Activated T-helper 1 cell treated with Interleukin-2 at 50 U/mL for 16 hours (primary cell): ENCODE results near the gene CAPN9.
"Not testable (repeated sequence)": the region's sequence is repeated elsewhere in the genome, so short reads cannot be mapped to it uniquely, and the experiment has no call there.

Experiments used
- DNase-seq: peaks from one replicate; pipeline ENCODE4 v3.0.0-alpha.2; 2020; ENCODE audit warnings: low read depth

The CAPN9 gene

GRCh38 chr1:230711245-230711644, 35.9 kb upstream of the CAPN9 start:
- no peak for DNase-seq

GRCh38 chr1:230712470-230712942, 34.7 kb upstream of the CAPN9 start:
- no peak for DNase-seq

DNA sequence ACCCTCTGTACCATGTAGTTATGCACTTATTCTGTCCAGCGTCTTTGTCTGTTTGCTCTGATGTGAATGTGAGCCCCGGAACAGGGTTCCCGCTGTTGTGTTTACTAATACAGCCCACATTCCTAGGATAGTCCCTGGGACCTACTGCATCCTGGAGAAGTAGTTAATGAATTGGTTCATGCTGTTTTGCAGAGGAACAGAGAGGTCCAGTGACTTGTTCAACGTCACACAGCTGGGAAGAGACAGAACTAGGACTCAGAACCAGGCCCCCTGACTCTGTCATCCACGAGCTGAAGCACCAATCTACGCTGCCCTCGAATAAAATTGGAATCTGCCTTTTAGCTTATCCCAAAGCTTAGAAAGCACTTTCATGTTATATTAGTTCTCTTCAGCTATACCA, 34.0 kb upstream of the CAPN9 start:
- no peak for DNase-seq

DNA sequence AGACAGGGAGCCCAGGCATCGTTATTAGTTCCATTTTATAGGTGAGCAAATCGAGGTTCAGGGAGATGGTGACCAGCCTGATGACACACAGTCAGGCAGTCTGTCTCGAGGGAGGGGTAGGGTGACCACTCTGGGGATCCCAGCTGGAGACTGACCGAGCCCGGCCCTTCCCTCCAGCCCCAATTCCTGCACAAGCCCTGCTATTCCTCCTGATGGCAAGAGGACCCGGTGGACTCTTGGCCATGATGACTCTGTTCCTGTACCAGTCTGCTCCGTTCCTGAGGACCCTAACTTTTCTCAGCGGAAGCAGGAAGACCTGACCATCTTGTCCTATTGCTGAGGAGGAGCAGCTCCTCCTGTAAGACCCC, 33.7 kb upstream of the CAPN9 start:
- DNase-seq = no peak

- no peak for DNase-seq
Measured at GRCh38 chr1:230713915-230714764, 33.0 kb upstream of the CAPN9 start, which contains the start of gene AGT. TSS of gene AGT (minus strand) at chr1:230714122. CDS start at chr1:230710823, 3,299 bp downstream.

DNA sequence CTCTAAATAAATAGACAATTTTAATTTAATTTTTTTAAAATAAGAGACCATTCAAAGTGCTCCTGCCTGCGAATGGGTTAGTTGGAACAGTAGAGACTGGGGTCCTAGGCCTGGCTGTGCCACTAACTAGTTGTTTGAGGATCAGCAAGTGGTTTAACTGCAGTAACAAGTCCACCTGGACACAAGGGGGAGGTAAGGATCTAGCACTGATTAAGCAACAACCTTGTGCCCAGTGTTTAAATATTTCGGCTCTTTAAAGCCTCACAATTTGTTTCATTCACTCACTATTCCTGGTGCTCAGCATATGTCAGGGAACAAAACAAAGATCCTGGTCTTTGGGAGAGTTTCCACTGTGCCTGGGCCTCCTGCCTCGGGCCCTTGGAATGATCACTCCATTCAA, 31.7 kb upstream of the CAPN9 start:
- no peak for DNase-seq

DNA sequence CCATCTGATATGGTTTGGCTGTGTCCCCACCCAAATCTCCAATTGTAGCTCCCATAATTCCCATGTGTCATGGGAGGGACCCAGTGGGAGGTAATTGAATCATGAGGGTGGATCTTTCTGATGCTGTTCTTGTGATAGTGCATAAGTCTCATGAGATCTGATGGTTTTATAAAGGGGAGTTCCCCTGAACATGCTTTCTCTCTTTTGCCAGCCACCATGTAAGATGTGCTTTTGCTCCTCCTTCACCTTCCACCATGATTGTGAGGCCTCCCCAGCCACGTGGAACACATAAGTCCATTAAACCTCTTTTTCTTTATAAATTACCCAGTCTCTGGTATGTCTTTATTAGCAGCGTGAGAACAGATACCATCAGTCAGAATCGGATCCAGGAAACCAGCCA, 30.7 kb upstream of the CAPN9 start:
- not testable (repeated sequence) for DNase-seq

DNA sequence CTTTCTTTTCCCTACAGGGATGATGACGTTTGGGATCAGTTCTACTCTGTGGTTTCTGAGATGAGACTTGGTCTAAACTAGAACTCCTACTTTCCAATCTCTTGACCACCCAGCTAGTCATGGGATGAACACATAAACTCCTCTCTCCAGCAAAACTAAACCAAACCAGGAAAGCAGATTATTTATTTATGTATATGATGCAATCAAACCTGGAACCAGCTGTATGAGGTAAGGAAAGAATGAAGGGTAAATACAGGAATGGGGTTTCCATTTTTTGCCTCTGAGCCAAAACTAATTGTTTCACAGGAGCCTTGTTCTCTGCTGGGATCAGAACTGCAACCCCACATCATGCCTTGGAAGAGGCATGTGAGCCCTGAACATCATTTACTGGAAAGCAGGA, 29.9 kb upstream of the CAPN9 start:
- DNase-seq = no peak

DNA sequence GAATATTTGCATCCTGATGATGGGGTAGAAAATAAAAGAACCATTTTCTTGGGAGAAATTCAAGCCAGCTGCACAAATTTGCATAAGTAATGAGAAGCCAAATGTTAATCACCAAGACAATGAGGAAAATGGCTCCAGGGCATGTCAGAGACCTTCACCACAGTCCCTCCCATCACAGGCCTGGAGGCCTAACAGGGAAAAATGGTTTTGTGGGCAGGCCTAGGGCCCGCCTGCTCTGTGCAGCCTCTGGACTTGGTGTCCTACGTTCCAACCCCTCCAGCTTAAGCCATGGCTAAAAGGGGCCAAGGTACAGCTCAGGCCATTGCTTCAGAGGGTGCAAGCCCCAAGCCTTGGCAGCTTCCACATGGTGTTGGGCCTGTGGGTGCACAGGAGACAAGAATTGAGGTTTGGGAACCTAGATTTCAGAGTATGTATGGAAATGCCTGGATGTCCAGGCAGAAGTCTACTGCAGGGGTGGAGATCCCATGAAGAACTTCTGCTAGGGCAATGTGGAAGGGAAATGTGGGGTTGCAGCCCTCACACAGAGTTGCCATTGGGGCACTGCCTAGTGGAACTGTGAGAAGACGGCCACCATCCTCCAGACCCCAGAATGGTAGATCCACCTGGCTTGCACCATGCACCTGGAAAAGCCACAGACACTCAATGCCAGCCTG, 25.2 kb upstream of the CAPN9 start:
- DNase-seq = not testable (repeated sequence)

GRCh38 chr1:230725256-230726012, 21.8 kb upstream of the CAPN9 start:
- DNase-seq = no peak

DNA sequence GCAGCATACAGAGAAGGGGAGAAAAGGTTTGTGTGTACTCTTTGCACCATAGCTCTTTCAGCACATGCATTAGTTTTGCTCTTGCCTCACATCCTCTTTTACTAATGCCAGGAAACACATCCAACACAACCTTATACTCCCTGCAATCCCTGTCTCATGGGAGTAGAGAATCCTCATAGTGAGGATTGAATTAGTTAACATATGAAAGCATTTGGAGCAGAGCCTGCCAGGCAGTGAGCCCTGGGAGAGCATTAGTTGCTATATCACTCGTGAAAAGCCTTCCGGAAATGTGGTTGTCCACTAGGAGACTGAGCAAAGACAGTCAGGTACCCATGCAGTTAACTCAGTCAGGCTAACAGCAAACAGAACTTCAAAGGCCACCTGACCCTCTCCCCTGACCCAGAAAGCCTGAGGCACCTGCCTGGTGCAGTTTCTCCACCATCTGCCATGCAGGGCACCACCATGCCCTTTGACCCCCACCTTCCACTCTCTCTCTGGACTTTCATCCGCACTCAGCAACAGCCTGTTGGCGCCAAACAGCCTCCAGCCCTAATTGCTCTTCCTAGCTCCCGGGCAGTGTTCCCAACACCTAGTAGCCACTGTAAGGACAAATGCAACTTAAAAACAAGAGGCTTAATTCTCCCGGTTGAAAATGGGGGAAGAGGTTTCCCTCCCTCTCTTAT, 18.3 kb upstream of the CAPN9 start:
- DNase-seq = no peak

DNA sequence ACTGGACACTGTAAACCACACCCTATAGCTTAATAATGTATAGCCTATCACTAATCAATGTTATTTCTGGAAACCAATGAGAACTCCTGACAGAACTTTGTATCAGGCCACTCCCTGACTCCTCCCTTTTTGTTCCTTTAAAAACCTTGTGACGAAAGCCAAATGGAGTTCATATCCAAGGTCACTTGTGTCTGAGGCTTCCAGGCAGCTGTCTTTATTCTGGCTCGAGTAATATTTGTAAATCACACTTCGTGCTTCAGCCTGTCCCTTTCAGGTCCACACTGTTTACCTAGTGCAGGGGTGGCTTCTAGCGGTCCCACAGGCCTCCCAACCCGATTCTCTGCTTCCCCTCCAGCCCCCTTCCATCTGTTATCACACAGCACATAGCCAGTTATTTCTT, 16.2 kb upstream of the CAPN9 start:
- DNase-seq = no peak

GRCh38 chr1:230735447-230735846, 11.7 kb upstream of the CAPN9 start:
- DNase-seq = no peak

DNA sequence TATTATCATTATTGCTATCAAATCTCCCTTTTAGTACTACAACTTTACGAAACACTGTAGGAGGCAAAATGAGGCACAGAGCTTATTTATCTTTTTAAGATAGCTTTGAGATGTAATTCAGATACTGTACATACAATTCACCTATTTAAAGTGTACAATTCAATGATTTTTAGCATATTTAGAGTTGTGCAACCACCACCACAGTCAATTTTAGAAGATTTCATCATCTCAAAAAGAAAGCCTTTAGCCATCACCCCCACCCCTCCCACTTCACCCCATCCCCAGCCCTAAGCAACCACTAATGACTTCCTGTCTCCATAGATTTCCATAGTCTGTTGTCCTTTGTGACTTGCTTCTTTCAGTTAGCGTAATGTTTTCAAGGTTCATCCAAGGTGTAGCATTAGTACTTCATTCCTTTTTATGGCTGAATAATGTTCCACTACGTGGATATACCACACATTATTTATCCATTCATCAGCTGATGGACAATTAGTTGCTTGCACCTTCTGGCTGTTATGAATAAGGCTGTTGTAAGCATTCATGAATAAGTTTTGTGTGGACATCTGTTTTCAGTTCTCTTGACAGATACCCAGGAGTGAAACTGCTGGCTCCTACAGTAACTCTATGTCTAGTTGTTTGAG, 9.4 kb upstream of the CAPN9 start:
- DNase-seq = no peak

- no peak for DNase-seq
Measured at GRCh38 chr1:230739564-230740290, 7.5 kb upstream of the CAPN9 start.

GRCh38 chr1:230743899-230744298, 3.3 kb upstream of the CAPN9 start:
- DNase-seq = no peak

GRCh38 chr1:230744382-230744781, 2.8 kb upstream of the CAPN9 start:
- DNase-seq = no peak

DNA sequence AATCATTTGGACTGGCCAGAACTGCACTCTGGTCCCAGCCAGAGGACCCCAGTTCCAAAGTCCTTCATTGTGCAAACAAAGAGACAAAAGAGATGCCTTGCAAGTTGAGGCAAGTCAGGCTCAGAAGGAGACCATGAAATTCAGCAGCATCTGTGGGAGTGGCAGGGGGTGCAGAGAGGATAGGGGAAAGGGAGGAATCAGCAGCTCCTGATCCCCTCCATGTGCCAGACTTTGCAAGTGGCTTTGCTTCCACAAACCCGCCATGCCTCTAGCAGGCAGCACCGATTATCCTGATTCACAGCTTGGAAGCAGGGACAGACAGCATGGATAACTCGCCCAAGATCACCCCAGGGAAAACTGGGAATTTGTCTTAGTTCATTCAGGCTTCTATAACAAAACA, 2.1 kb upstream of the CAPN9 start:
- DNase-seq = no peak

DNA sequence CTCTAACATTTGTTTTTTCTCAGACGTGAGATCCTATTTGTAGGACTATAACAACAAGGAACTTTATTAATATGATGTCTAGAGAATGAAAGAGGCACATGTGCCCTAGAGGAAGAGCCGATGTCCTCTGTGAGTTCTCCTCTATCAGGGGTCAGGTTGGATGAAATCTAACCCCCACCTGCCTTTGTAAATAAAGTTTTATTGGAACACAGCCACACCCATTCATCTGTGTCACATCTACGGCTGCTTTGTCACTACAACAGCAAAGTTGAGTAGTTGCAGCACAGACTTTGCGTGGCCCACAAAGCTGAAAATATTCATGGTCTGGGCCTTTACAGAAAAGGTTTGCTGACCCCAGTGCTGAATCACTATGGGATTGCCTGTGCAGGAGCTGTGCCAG, 571 bp upstream of the CAPN9 start:
- no peak for DNase-seq

DNA sequence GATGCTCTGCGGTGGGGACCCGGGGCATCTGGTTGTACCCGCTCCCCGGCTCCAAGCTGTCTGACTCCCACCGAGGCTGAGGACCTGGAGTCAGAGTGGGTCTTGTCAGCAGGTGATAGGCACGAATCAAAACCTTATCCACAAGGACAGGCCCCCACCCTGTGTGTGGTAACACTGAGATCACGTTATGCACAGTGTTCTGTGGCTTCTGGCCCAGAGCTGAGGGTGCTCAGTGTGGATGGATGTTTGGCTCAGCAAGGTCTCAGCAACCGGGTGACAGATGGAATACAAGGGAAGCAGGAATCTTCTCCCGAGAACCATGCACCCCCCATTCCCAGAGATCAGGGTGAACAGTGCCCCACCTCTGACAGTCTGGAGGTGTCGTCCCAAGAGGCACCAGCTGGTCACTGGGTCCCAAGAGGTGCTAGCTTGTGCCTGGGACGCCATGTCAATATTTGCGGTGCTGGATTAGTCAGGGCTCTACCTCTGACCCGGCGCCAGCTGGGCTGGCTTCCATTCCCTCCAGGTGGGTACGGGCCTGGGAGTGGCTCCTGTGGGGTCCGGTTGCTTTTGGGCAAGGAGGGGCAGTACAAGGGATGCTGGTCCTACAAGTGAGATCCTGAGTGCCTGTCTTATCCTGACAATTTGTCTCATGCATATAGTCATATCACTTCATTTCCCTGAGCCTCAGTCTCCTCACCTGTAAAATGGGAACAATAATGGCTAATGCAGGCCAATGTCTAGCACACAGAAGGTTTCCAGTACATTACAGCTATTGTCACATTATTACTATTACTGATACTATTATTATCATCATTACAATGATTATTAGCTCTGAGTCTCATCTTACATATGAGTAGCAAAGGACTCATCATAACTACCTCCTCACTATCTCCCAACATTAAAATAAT, 957 bp downstream of the CAPN9 start:
- DNase-seq = no peak
